WTC11 (cell line): ENCODE data around the gene XKR3. TPM values are rescaled to one million over a fixed set of nuclear protein-coding genes. Genes with fewer than 3 reads are reported as not detected.

Source experiments
- ATAC-seq: fragments of 200-7000 bp; cut with Tn5 transposase; 2 replicates; pipeline ENCODE4 v1.10.0; 2021; ENCODE audit warnings: mild to moderate bottlenecking, moderate library complexity
- CTCF ChIA-PET: fragments of 300-600 bp; sonication (Branson Sonifier 250); formaldehyde crosslinking; loops from one replicate; lab custom pipeline; 2021; ENCODE audit warnings: antibody characterized with exemption; lab: Charles Lee
- POLR2A ChIA-PET: fragments of 350-600 bp; sonication (Branson Sonifier 250); formaldehyde crosslinking; loops from one replicate; lab custom pipeline; 2021; ENCODE audit warnings: antibody characterized with exemption; lab: Charles Lee
- DNase-seq: peaks from one replicate; pipeline ENCODE4 v3.0.0; 2021; ENCODE audit warnings: low spot score
- H3K27ac Mint-ChIP-seq: 2 replicates; pipeline ENCODE4 v1.8.0; 2021; ENCODE audit warnings: mixed read lengths
- H3K27me3 Mint-ChIP-seq: 2 replicates; pipeline ENCODE4 v1.8.0; 2021; ENCODE audit warnings: low read depth, mild to moderate bottlenecking, moderate library complexity, mixed read lengths
- H3K36me3 Mint-ChIP-seq: 2 replicates; pipeline ENCODE4 v1.8.0; 2021; ENCODE audit warnings: mixed read lengths
- H3K4me1 Mint-ChIP-seq: 2 replicates; pipeline ENCODE4 v1.8.0; 2022; ENCODE audit warnings: mixed read lengths
- H3K4me3 Mint-ChIP-seq: 2 replicates; pipeline ENCODE4 v1.8.0; 2021; ENCODE audit warnings: mild to moderate bottlenecking, moderate library complexity, mixed read lengths
- H3K9me3 Mint-ChIP-seq: 2 replicates; pipeline ENCODE4 v1.8.0; 2021; ENCODE audit warnings: mixed read lengths
- ATF6 ChIP-seq: sonication (generic); formaldehyde crosslinking; IDR thresholded peaks from 2 replicates; pipeline ENCODE4 v1.8.1; 2023; ENCODE audit warnings: mild to moderate bottlenecking, missing genetic modification reagents
- CREB1 ChIP-seq: sonication (generic); formaldehyde crosslinking; IDR thresholded peaks from 2 replicates; pipeline ENCODE4 v1.8.0; 2023; ENCODE audit warnings: mild to moderate bottlenecking, missing genetic modification reagents
- CREM ChIP-seq: sonication (generic); formaldehyde crosslinking; IDR thresholded peaks from 2 replicates; pipeline ENCODE4 v1.8.1; 2022; ENCODE audit warnings: mild to moderate bottlenecking, missing genetic modification reagents, moderate library complexity
- E2F5 ChIP-seq: sonication (generic); formaldehyde crosslinking; IDR thresholded peaks from 2 replicates; pipeline ENCODE4 v1.8.1; 2022; ENCODE audit warnings: mild to moderate bottlenecking, moderate library complexity, missing genetic modification reagents
- FOXK1 ChIP-seq: sonication (generic); formaldehyde crosslinking; IDR thresholded peaks from 2 replicates; pipeline ENCODE4 v1.8.0; 2022; ENCODE audit warnings: mild to moderate bottlenecking, moderate library complexity, missing genetic modification reagents
- FOXP4 ChIP-seq: sonication (generic); formaldehyde crosslinking; IDR thresholded peaks from 2 replicates; pipeline ENCODE4 v1.8.0; 2022; ENCODE audit warnings: mild to moderate bottlenecking, missing genetic modification reagents
- IRF2 ChIP-seq: sonication (generic); formaldehyde crosslinking; IDR thresholded peaks from 2 replicates; pipeline ENCODE4 v1.8.0; 2022; ENCODE audit warnings: low read depth, missing genetic modification reagents, borderline replicate concordance
- JAZF1 ChIP-seq: fragments of 250-450 bp; sonication (Bioruptor Pico); IDR thresholded peaks from 2 replicates; pipeline ENCODE4 v1.9.0; 2021; ENCODE audit warnings: moderate library complexity, mild to moderate bottlenecking, inconsistent platforms
- MAX ChIP-seq: sonication (generic); formaldehyde crosslinking; IDR thresholded peaks from 2 replicates; pipeline ENCODE4 v1.8.0; 2022; ENCODE audit warnings: mild to moderate bottlenecking, missing genetic modification reagents
- NFE2L1 ChIP-seq: sonication (generic); formaldehyde crosslinking; IDR thresholded peaks from 2 replicates; pipeline ENCODE4 v1.8.1; 2023; ENCODE audit warnings: missing genetic modification reagents
- NR1H2 ChIP-seq: sonication (generic); formaldehyde crosslinking; IDR thresholded peaks from 2 replicates; pipeline ENCODE4 v1.9.0; 2021; ENCODE audit warnings: mild to moderate bottlenecking, moderate library complexity, missing genetic modification reagents
- PRDM15 ChIP-seq: sonication (generic); formaldehyde crosslinking; IDR thresholded peaks from 2 replicates; pipeline ENCODE4 v1.8.0; 2022; ENCODE audit warnings: missing genetic modification reagents
- PRRX2 ChIP-seq: fragments of 250-450 bp; sonication (Bioruptor Pico); IDR thresholded peaks from 2 replicates; pipeline ENCODE4 v1.8.0; 2021; ENCODE audit warnings: mild to moderate bottlenecking
- SOX15 ChIP-seq: fragments of 250-450 bp; sonication (Bioruptor Pico); IDR thresholded peaks from 2 replicates; pipeline ENCODE4 v1.9.0; 2021; ENCODE audit warnings: mild to moderate bottlenecking
- ZBTB43 ChIP-seq: sonication (generic); formaldehyde crosslinking; IDR thresholded peaks from 2 replicates; pipeline ENCODE4 v1.8.1; 2023; ENCODE audit warnings: mild to moderate bottlenecking, missing genetic modification reagents
- ZMAT4 ChIP-seq: fragments of 250-450 bp; sonication (Bioruptor Pico); IDR thresholded peaks from 2 replicates; pipeline ENCODE4 v1.9.0; 2021; ENCODE audit warnings: mild to moderate bottlenecking
- ZNF121 ChIP-seq: sonication (generic); formaldehyde crosslinking; IDR thresholded peaks from 2 replicates; pipeline ENCODE4 v1.8.0; 2023; ENCODE audit warnings: missing genetic modification reagents
- ZNF219 ChIP-seq: sonication (generic); formaldehyde crosslinking; IDR thresholded peaks from 2 replicates; pipeline ENCODE4 v1.8.0; 2023; ENCODE audit warnings: missing genetic modification reagents, mild to moderate bottlenecking, borderline replicate concordance
- ZNF416 ChIP-seq: fragments of 250-450 bp; sonication (Bioruptor Pico); IDR thresholded peaks from 2 replicates; pipeline ENCODE4 v1.9.0; 2021; ENCODE audit warnings: mild to moderate bottlenecking, inconsistent platforms
- ZNF423 ChIP-seq: fragments of 250-450 bp; sonication (Bioruptor Pico); IDR thresholded peaks from 2 replicates; pipeline ENCODE4 v2.1.2; 2022; ENCODE audit warnings: mild to moderate bottlenecking, moderate library complexity
- ZSCAN18 ChIP-seq: fragments of 250-450 bp; sonication (Bioruptor Pico); IDR thresholded peaks from 2 replicates; pipeline ENCODE4 v2.1.2; 2022; ENCODE audit warnings: mild to moderate bottlenecking, moderate library complexity
- total RNA-seq: library from RNA; stranded (reverse); gene quantifications from 3 replicates; pipeline ENCODE4 v1.2.3, GENCODE V29; 2021

The XKR3 gene
- total RNA-seq, 1 experiment from 2014 or later, result not detected

- DNase-seq (no peak), ATAC-seq (no peak)
- Mint-ChIP-seq H3K36me3 (peaks cover 20% of the 10 kb centered on the region), H3K27me3 (peaks cover 3% of the 10 kb centered on the region; the same call in 1 of the 2 replicates), H3K27ac (no peak overlapping the region), H3K4me3 (no peak overlapping the region), H3K9me3 (peaks cover 77% of the 10 kb centered on the region)
- TF ChIP-seq ZSCAN18 (CRISPR knock-in tag) (no peak), IRF2 (CRISPR knock-in tag) (no peak), ZMAT4 (no peak), ZBTB43 (CRISPR knock-in tag) (no peak), NFE2L1 (CRISPR knock-in tag) (no peak), ZNF219 (CRISPR knock-in tag) (no peak), ZNF423 (CRISPR knock-in tag) (no peak), FOXP4 (CRISPR knock-in tag) (no peak), ZNF121 (CRISPR knock-in tag) (no peak)
- TF ChIP-seq, all 79 proteins: peak for 0
- CTCF ChIA-PET, result interaction anchor here (1.2 kb wide), 1 partner anchor 46 kb away, joined by 3 read pairs; no protein-coding TSS in a partner anchor
- peaks cover 6% of the 10 kb centered on the region for H3K4me1 Mint-ChIP-seq
- POLR2A ChIA-PET, result no interaction called here
These were observed 4.8 kb upstream of the XKR3 start for GRCh38 chr22:16829985-16830384.

GRCh38 chr22:16828876-16829275 is 3.7 kb upstream of the XKR3 start:
- Mint-ChIP-seq H3K4me3 (no peak overlapping the region), H3K27me3 (peaks cover 8% of the 10 kb centered on the region; the same call in 1 of the 2 replicates)
- TF ChIP-seq ZNF416 (CRISPR knock-in tag), result no peak
- no peak for TF ChIP-seq PRRX2 (CRISPR knock-in tag)
- TF ChIP-seq CREB1 (CRISPR knock-in tag), result no peak
- no peak for TF ChIP-seq CREM (CRISPR knock-in tag)
- TF ChIP-seq MAX (CRISPR knock-in tag), result no peak
- TF ChIP-seq ZMAT4, result no peak
- no peak for TF ChIP-seq NR1H2 (CRISPR knock-in tag)
- TF ChIP-seq ZSCAN18 (CRISPR knock-in tag), result no peak
- TF ChIP-seq FOXK1 (CRISPR knock-in tag), result no peak
- TF ChIP-seq JAZF1 (CRISPR knock-in tag), result no peak
- TF ChIP-seq E2F5 (CRISPR knock-in tag), result no peak
- TF ChIP-seq ATF6 (CRISPR knock-in tag), result no peak
- TF ChIP-seq PRDM15 (CRISPR knock-in tag), result no peak
- TF ChIP-seq SOX15, result no peak

More at GRCh38 chr22:16828876-16829275, 3.7 kb upstream of the XKR3 start:
- Mint-ChIP-seq H3K36me3 (peaks cover 22% of the 10 kb centered on the region), H3K27ac (no peak overlapping the region), H3K9me3 (peaks cover 77% of the 10 kb centered on the region), H3K4me1 (peaks cover 8% of the 10 kb centered on the region)
- CTCF ChIA-PET, result no interaction called here
- no peak for ATAC-seq
- POLR2A ChIA-PET, result no interaction called here
- DNase-seq, result no peak
